ENCODE results near the gene PCDHAC1.

Gene PCDHAC1

GRCh38 chr5:140969880-140970279 lies 43.8 kb downstream of the PCDHAC1 start:
- no peak for DNase-seq

GRCh38 chr5:140973550-140973949 lies 47.5 kb downstream of the PCDHAC1 start:
- no peak for DNase-seq

GRCh38 chr5:140977003-140977402 lies 50.9 kb downstream of the PCDHAC1 start:
- DNase-seq = no peak

- DNase-seq = no peak
Measured at GRCh38 chr5:140978260-140978659, 52.2 kb downstream of the PCDHAC1 start.

GRCh38 chr5:140978983-140979382 lies 52.9 kb downstream of the PCDHAC1 start:
- DNase-seq = no peak
